CD4-positive, alpha-beta T cell (primary cell): ENCODE data around the gene GLTPD2. TPM values are rescaled to one million over a fixed set of nuclear protein-coding genes. Genes with fewer than 3 reads are reported as not detected.
"Not testable (repeated sequence)": the region's sequence is repeated elsewhere in the genome, so short reads cannot be mapped to it uniquely, and the experiment has no call there.

Source experiments
- ATAC-seq: fragments of 200-7000 bp; cut with Tn5 transposase; one replicate; pipeline ENCODE4 v1.10.0; 2022; ENCODE audit warnings: mild to moderate bottlenecking; ENCODE audit not compliant: poor library complexity
- CTCF ChIA-PET: fragments of 350-600 bp; sonication (Branson Sonifier 250); formaldehyde crosslinking; loops from one replicate; lab custom pipeline; 2021; ENCODE audit warnings: antibody characterized with exemption, inconsistent platforms; lab: Charles Lee
- POLR2A ChIA-PET: fragments of 350-600 bp; sonication (Branson Sonifier 250); formaldehyde crosslinking; loops from one replicate; lab custom pipeline; 2021; ENCODE audit warnings: antibody characterized with exemption, inconsistent platforms; lab: Charles Lee
- DNase-seq, 14 experiments: peaks; one replicate each; pipeline ENCODE4 v3.0.0-alpha.2; 2013 to 2020; ENCODE audit warnings: mixed read lengths in 2 of 14
- H3K27ac ChIP-seq, 2 donors: one replicate each; pipeline versions ENCODE4 v1.5.1 to v1.7.0; 2013; ENCODE audit warnings: low read length in 2 of 2, low read depth in 1 of 2, mild to moderate bottlenecking in 1 of 2
- H3K27me3 ChIP-seq, 2 experiments: 1 replicate in 1 of 2; 2 replicates in 1 of 2; pipeline versions ENCODE4 v1.6.1 to v1.7.0; 2013; ENCODE audit warnings: low read length in 2 of 2, control low read depth in 1 of 2, mild to moderate bottlenecking in 1 of 2, moderate library complexity in 1 of 2; ENCODE audit not compliant: insufficient read depth in 2 of 2, control insufficient read depth in 1 of 2
- H3K36me3 ChIP-seq: one replicate; pipeline ENCODE4 v1.6.1; 2013; ENCODE audit warnings: low read length, control low read depth; ENCODE audit not compliant: insufficient read depth
- H3K4me1 ChIP-seq: one replicate; pipeline ENCODE4 v1.6.1; 2013; ENCODE audit warnings: low read length, control low read depth; ENCODE audit not compliant: insufficient read depth
- H3K4me3 ChIP-seq: one replicate; pipeline ENCODE4 v1.5.1; 2013; ENCODE audit warnings: mild to moderate bottlenecking, low read length, moderate library complexity
- H3K9me3 ChIP-seq, 2 experiments: 1 replicate in 1 of 2; 2 replicates in 1 of 2; pipeline versions ENCODE4 v1.6.1 to v1.7.0; 2013; ENCODE audit warnings: low read length in 2 of 2, mild to moderate bottlenecking in 2 of 2, control low read depth in 1 of 2, moderate library complexity in 1 of 2; ENCODE audit not compliant: control insufficient read depth in 1 of 2, insufficient read depth in 1 of 2
- H3K27ac Mint-ChIP-seq: one replicate; pipeline ENCODE4 v1.8.0; 2020; ENCODE audit warnings: mixed read lengths
- H3K27me3 Mint-ChIP-seq: one replicate; pipeline ENCODE4 v1.8.0; 2021; ENCODE audit warnings: mixed read lengths
- H3K36me3 Mint-ChIP-seq: one replicate; pipeline ENCODE4 v1.8.0; 2021; ENCODE audit warnings: low read depth, mixed read lengths
- H3K4me1 Mint-ChIP-seq: one replicate; pipeline ENCODE4 v1.8.0; 2021; ENCODE audit warnings: low read depth, mixed read lengths
- H3K4me3 Mint-ChIP-seq: one replicate; pipeline ENCODE4 v1.8.0; 2020; ENCODE audit warnings: mild to moderate bottlenecking, mixed read lengths
- H3K9me3 Mint-ChIP-seq: one replicate; pipeline ENCODE4 v1.8.0; 2020; ENCODE audit warnings: mixed read lengths
- intact Hi-C, 2 experiments: fragments of 100-400 bp; cut with DNase I in 1 of 2; cut with micrococcal nuclease in 1 of 2; formaldehyde crosslinking; loops; one replicate each; pipeline versions ENCODE4 v1.15.1 to v1.9.0; 2023 to 2025; cut with DNase I, micrococcal nuclease
- total RNA-seq, 174 experiments: library from RNA in 2 of 174; stranded (reverse) in 2 of 174; gene quantifications; one replicate each; pipeline ENCODE4 v1.2.3 and lab custom pipeline; 2021 to 2026
- TF ChIP-seq, protein P1 (sequence below): fragments of 200-600 bp; IDR thresholded peaks from one replicate; pipeline ENCODE4 v1.8.0; 2022; ENCODE audit warnings: antibody characterized with exemption, mild to moderate bottlenecking

GLTPD2 gene
- total RNA-seq, 2 experiments from 2014 or later, result not detected

DNA sequence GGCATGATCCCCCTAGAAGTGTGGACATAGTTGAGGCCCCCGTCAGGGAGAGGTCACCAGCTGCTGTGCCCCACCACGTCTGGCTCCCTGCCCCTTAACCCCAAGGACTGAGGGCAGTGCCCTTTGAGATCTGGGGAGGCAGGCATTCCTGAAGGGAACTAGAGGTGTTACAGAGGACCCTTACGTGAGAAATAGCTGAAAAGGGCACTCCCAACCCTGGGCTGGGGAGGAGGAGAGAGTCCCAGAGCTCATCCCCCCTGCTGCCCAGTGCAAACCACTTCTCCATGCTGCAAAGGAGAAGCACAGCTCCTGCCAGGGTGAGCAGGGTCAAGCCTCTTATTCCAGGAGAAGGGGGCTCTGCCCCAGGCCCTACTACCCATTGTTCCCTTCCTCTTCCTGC, 34.1 kb downstream of the GLTPD2 start:
- DNase-seq (no peak), ATAC-seq (no peak)
- Mint-ChIP-seq H3K36me3 (no peaks in the 10 kb centered on the region), H3K4me3 (no peak overlapping the region), H3K27ac (no peak overlapping the region), H3K27me3 (no peaks in the 10 kb centered on the region), H3K4me1 (no peaks in the 10 kb centered on the region), H3K9me3 (no peaks in the 10 kb centered on the region)
- no peak overlapping the region for H3K27ac ChIP-seq
- no peaks in the 10 kb centered on the region for H3K9me3 ChIP-seq
- intact Hi-C loops, result no loop called here
- no peaks in the 10 kb centered on the region for H3K4me1 ChIP-seq
- H3K4me3 ChIP-seq, result no peak overlapping the region
- H3K27me3 ChIP-seq, result no peaks in the 10 kb centered on the region
- TF ChIP-seq, protein P1, sequence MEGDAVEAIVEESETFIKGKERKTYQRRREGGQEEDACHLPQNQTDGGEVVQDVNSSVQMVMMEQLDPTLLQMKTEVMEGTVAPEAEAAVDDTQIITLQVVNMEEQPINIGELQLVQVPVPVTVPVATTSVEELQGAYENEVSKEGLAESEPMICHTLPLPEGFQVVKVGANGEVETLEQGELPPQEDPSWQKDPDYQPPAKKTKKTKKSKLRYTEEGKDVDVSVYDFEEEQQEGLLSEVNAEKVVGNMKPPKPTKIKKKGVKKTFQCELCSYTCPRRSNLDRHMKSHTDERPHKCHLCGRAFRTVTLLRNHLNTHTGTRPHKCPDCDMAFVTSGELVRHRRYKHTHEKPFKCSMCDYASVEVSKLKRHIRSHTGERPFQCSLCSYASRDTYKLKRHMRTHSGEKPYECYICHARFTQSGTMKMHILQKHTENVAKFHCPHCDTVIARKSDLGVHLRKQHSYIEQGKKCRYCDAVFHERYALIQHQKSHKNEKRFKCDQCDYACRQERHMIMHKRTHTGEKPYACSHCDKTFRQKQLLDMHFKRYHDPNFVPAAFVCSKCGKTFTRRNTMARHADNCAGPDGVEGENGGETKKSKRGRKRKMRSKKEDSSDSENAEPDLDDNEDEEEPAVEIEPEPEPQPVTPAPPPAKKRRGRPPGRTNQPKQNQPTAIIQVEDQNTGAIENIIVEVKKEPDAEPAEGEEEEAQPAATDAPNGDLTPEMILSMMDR, result no peak
- H3K36me3 ChIP-seq, result peaks cover 4% of the 10 kb centered on the region
- CTCF ChIA-PET, result no interaction called here
- POLR2A ChIA-PET, result no interaction called here

DNA sequence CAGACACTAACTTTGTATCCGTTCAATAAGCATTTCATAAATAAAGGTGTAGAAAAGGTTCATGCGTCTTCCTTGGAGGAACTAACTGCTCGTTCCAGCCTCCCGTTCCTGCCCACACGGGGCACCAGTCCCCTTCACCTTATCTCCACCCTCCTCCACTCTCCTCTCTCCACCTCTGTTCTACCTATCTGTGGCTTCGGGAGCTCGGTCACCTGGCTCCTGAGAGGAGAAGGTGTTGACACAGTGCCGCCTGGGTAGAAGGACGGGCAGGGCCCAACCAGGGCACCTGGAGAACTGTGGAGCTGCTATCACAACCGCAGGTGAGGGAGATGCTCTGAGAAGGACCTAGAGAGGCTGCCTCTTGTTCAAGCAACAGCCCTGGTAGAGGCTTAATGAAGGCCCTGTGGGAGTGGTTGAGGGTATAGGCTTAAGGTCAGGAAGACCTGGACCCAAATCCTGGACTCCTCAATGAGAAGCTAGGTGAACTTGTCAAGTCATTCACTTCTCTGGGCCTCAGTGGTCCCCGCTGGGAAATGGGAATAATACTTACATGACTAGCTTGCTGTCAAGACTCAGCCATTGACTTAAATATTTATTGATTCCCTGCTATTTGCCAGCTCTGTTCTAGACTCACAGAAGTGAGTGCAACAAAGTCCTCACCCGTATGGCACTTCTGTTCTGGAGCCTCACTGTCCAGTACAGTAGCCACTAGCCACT, 34.8 kb downstream of the GLTPD2 start:
- ATAC-seq (no peak), DNase-seq (no peak)
- Histone ChIP-seq H3K27me3 (no peaks in the 10 kb centered on the region), H3K27ac (no peak overlapping the region), H3K36me3 (peaks cover 4% of the 10 kb centered on the region), H3K4me3 (no peak overlapping the region), H3K4me1 (no peaks in the 10 kb centered on the region), H3K9me3 (no peaks in the 10 kb centered on the region)
- no peak overlapping the region for H3K27ac Mint-ChIP-seq
- intact Hi-C loops, result no loop called here
- H3K4me1 Mint-ChIP-seq, result no peaks in the 10 kb centered on the region
- no peaks in the 10 kb centered on the region for H3K9me3 Mint-ChIP-seq
- no peak overlapping the region for H3K4me3 Mint-ChIP-seq
- no peaks in the 10 kb centered on the region for H3K27me3 Mint-ChIP-seq
- POLR2A ChIA-PET, result interaction anchor here (0.7 kb wide), 1 partner anchor 1002 kb away, joined by 3 read pairs; no protein-coding TSS in a partner anchor
- CTCF ChIA-PET, result no interaction called here
- TF ChIP-seq, protein P1, result no peak
- no peaks in the 10 kb centered on the region for H3K36me3 Mint-ChIP-seq

DNA sequence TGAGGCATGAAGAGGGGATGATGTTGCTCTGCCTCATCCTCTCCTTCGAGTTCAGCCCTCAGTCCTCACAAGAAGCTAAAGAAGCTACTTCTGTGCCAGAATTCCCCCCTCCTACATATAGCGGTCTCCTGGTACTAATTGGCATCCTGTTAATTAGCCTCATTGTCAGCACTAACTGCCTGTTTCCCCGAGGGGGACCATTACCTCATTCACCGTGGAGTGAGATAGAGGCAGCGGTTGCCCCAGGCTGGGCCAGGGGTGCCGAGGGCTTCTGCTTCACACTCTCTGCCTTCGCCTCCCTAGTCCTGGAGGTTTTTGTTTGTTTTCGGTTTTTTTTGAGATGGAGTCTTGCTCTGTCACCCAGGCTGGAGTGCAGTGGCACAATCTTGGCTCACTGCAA, 38.6 kb downstream of the GLTPD2 start:
- Histone ChIP-seq H3K4me3 (no peak overlapping the region), H3K36me3 (peaks cover 4% of the 10 kb centered on the region), H3K9me3 (no peaks in the 10 kb centered on the region), H3K27ac (no peak overlapping the region), H3K27me3 (no peaks in the 10 kb centered on the region), H3K4me1 (peaks cover 1% of the 10 kb centered on the region)
- Mint-ChIP-seq H3K4me3 (no peak overlapping the region), H3K9me3 (no peaks in the 10 kb centered on the region), H3K36me3 (no peaks in the 10 kb centered on the region), H3K27ac (no peak overlapping the region), H3K27me3 (no peaks in the 10 kb centered on the region), H3K4me1 (peaks cover 2% of the 10 kb centered on the region)
- POLR2A ChIA-PET, result no interaction called here
- ATAC-seq, result no peak
- no peak for DNase-seq
- intact Hi-C loops, result loop anchor here in 1 of 2 experiments (2.0 kb wide), 1 partner anchor 19 kb away; no protein-coding TSS in a partner anchor
- TF ChIP-seq, protein P1, result no peak
- CTCF ChIA-PET, result no interaction called here

DNA sequence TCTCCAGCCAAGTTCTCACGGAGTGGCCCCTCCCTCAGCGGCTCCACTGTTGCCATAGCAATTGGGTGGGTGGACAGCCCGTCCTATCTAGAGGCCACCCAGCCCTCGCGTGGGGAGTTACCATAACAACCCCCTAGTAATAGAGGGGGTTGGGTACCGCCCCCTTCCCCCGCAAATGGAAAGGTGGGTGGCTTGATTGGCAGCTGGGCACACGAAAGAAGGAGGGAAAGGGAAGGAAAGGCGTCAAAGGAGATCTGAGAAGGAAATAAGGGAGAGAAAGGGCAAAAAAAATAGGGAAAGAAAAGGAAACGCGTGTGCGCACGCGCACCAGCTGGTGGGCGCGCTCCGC, 44.0 kb downstream of the GLTPD2 start:
- H3K4me1 ChIP-seq, result peaks cover 32% of the 10 kb centered on the region
- H3K36me3 Mint-ChIP-seq, H3K36me3 ChIP-seq, H3K9me3 Mint-ChIP-seq, DNase-seq, H3K27me3 Mint-ChIP-seq, H3K9me3 ChIP-seq, H3K27me3 ChIP-seq: not testable (repeated sequence)
- peak overlapping the region; percentile 85 for H3K4me3 ChIP-seq
- CTCF ChIA-PET, result interaction anchor here (1.2 to 4.1 kb wide), 2 partner anchors 43 to 101 kb away, joined by 3 to 13 read pairs; no protein-coding TSS in a partner anchor
- POLR2A ChIA-PET, result interaction anchor here (0.6 to 3.8 kb wide), 5 partner anchors 26 to 123 kb away, joined by 3 to 14 read pairs (median 4); partner anchors contain the start of genes ARRB2, PLD2, PSMB6 and RNF167
- Mint-ChIP-seq H3K4me1 (peaks cover 42% of the 10 kb centered on the region), H3K4me3 (peak overlapping the region; percentile 94), H3K27ac (peak overlapping the region; percentile 80)
- H3K27ac ChIP-seq, result peak overlapping the region; percentile 58 to 74
- intact Hi-C loops, result loop anchor here in 1 of 2 experiments (5.0 kb wide), 1 partner anchor 36 kb away; the partner anchor contains the start of gene PSMB6
- ATAC-seq, result peak; percentile 3
